Left ventricle myocardium superior (tissue), 1 donor: ENCODE data around the gene SCTR. TPM values are rescaled to one million over a fixed set of nuclear protein-coding genes. Genes with fewer than 3 reads are reported as not detected.

ENCODE experiments used
- ATAC-seq: fragments of 200-7000 bp; cut with Tn5 transposase; one replicate; pipeline ENCODE4 v1.9.1; 2020; ENCODE audit warnings: mild to moderate bottlenecking, moderate library complexity
- DNase-seq: peaks from one replicate; pipeline ENCODE4 v3.0.0-alpha.2; 2020
- intact Hi-C: fragments of 100-400 bp; cut with micrococcal nuclease; formaldehyde crosslinking; loops from one replicate; pipeline ENCODE4 v1.11.0; 2022
- total RNA-seq: library from RNA; stranded (reverse); fragmentation: NEBNext Ultra II Directional; extraction: Animal tissue kit (Norgen Biotek cat#: 25700); gene quantifications from one replicate; pipeline ENCODE4 v1.2.1, GENCODE V29; 2021
- donor health status: DM: no; HTN: yes; CAD: no; lungs with severe emphysema.

Gene SCTR
- total RNA-seq, 1 donor from 2014 or later: 1.0 TPM

DNA sequence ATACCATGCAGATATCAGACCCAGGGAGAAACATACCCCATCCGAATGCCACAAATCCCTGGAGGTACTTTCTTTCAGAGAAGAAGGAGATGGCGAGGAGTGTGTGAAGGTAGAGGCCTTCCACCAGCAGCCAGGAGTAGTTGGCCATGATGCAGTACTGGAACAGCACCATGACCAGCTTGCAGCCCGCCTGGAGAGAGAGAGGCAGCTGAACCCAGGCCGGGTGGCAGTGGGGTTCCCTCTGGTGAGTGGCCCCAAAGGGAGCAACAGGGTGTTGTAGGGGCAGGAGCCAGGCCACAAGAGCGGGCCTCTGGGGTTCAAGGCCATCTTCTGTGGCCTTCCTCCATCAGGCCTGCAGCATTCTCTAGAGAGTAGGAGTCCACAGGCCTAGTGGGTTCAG is 62.5 kb downstream of the SCTR start:
- intact Hi-C loops: no loop called here
- ATAC-seq (no peak), DNase-seq (no peak)

DNA sequence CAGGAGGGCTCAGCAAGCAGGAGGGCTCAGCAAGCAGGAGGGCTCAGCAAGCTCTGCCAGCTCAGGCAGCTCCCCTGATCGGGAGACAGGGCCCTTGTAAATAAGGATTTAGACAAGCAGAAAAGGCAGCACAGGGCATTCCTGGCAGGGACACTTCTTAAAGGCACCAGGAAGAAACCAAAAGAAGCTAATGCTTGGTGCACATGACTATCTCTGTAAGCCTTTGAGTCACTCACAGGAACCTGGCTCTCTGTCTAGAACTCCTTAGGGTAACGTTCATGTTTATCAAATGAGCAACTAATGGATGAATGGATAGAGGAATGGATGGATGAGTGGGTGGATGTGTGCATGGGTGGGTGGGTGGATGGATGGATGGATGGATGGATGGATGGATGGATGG is 64.2 kb downstream of the SCTR start:
- ATAC-seq: no peak
- no peak for DNase-seq
- intact Hi-C loops: no loop called here

DNA sequence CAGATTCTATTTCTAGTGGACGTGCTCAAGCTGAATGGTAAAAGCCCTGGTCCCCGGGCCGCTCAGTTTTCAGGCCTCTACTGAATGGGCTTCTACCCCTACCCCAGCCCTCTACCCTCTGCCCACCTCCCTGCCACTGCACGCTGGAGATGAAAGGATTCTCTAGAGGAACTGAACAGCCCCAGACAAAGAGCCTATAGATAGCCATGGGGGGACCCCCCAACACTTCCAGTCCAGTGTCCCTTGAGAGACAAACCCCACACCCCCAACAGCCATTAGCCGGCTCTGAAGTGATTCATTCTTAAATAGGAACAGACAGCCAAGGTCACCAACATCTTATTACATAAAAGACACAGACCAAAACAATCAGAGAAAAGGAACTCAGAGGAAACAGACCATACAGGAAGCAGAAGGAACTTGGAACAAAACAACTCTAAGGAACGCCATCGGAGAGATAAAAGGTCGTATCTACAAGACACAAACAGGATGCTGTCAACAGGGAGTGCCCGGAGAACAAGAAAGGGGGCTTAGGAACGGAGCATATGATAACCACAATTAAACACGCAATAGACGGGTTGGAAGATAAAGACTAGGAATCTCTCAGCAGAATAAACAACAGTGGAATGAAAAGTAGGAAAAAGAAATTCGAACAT is 69.1 kb downstream of the SCTR start:
- no peak for ATAC-seq
- intact Hi-C loops: no loop called here
- no peak for DNase-seq

DNA sequence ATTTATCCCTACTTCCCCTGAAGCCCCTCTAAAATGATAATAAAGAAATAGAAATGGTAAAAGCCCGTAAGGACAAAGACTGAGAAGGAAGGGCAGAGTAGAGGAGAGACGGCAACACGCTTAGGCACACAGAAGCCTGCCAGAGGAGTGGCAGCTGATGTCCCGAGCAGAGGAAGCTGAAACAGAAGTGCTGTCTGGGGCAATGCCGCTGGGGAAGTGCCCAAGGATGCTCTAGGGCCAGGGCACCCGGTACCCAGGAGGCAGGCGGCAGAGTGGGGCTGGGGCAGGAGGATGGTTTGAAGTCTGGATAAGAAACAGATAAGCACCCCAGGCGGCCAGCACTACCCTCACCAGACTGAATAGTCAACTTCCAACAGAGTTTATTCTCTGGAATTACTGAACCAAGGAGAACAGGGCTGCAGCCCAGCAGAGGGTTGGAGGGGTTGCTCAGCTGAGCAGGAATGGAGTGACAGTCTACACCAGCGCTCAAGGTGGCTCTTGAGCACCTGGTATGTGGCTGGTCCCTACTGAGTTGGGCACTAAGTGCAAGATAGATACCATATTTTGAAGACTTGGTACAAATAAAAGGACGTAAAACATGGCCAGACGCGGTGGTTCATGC is 70.2 kb downstream of the SCTR start:
- intact Hi-C loops: no loop called here
- DNase-seq: no peak
- no peak for ATAC-seq

DNA sequence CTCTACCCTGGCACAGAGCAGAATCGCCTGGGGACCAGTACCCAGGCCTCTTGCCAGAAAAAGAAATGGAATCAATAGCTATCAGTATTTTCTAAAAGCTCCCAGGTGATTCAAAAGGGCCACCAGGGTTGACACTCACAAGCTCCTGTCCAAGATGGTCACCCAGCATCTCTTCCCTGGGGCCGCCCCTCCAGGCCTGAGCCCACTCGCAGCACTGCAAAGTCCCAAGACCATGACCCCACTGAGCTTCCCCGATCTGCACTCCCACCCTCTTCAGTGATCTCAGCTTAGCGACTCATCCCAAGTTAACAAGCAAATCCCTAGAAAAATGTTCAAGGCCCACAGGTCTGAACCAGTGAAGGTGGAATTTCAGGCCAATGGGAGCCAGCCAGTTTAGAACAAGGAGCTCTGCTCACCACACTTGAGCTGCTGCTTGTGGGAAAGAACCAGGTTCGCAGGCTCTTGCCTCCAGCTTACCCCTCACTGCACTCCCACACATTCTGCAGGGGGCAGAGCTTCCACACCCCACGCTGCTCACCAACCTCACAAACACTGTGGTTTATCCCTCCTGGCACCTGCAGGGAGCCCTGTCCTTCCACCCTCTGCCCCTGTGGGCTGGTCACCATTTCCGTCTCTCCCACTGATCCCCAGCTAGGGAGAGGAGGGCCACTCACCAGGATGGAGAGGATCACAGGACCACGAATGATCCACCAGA is 72.8 kb downstream of the SCTR start:
- DNase-seq (no peak), ATAC-seq (no peak)
- intact Hi-C loops: no loop called here

DNA sequence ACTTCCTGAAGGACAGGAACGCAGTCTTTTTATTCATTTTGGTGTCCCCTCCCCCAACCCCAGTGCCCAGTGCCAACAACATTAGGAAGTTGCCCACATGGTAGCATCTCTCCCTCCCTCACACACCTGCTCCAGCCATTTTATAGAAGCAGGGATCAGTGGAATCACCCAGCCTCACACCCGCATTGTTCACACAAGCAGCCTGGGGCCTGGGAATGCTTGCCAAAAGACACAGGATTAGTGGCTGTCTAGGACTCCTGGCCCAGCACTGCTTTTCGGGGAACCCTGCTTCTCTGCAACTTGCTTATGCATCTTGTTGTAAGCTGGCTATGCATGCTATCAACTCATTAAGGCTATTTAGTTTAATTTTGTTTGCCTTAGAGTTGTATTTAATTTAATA is 74.8 kb downstream of the SCTR start:
- ATAC-seq (no peak), DNase-seq (no peak)
- intact Hi-C loops: no loop called here

DNA sequence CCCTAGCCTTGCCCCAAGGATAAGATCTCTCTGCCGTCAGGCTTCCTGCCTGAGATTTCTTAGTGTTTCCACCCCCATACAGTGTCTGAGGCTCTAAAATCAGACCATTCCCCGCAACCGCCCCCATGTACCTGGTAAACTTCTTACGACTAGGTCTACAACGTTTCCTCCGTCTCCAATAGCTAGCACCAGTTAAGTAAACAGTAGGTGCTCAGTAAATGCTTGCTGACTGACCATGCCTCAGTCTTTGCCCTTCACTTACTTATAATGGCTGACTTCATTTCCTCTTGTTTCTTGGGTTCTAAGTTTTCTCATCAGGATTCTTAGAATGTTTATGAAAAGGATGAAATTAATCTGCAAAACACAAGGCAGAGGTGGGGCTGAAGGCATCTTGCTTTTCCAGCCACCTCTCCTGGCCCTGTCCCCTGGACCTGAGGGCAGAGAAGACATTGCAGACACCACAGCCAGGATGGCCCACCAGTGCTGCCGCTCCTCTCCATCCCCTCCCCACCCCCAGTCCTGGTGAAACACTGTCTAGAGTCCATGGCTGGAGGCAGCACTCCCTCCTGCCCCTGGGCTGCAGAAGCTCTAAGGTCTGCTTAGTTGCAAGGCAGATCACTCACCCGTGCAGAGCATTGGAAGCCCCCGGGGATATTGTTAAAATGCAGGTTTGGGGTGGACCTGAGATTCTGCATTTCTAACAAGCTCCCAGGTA is 75.7 kb downstream of the SCTR start:
- DNase-seq (no peak), ATAC-seq (no peak)
- intact Hi-C loops: no loop called here

DNA sequence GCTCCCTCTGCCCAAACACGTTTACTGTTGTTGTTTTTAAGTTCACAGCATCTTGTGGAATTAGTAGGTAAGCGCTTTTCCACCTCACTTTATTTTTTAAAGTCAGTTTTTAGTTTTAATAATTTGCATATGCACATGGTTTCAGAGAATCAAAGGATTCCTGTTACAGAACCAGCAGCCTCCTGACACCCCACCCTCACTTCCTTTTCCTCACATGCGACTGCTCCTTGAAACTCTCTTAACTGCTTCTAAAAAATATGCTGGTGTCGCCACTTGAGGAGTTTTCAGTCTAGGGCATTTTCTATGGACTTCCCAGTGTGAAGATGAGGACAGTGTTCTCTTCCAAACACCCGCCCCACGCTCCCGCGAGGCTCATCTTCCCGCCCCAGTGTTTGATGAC is 78.2 kb downstream of the SCTR start:
- ATAC-seq: no peak
- DNase-seq: no peak
- intact Hi-C loops: no loop called here

DNA sequence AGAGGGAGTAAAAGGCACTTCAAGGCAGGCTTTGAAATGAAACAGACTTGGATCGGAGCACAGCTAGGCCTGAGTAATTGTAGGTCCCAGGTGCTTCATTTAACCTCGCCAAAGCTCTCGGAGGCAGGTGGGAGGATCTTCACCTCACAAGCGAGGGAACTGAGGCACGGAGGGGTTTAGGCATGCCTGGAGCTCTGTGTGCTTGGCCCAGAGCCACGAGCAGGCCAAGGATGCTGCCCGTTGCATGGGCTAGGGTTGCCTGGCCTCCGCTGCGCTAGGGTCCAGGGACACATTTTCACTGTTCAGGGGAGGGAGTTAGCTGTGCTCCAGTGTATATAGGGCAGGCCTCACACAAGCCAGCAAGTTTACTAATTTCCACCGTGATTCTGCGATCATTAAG is 81.4 kb downstream of the SCTR start:
- DNase-seq (no peak), ATAC-seq (no peak)
- intact Hi-C loops: no loop called here

DNA sequence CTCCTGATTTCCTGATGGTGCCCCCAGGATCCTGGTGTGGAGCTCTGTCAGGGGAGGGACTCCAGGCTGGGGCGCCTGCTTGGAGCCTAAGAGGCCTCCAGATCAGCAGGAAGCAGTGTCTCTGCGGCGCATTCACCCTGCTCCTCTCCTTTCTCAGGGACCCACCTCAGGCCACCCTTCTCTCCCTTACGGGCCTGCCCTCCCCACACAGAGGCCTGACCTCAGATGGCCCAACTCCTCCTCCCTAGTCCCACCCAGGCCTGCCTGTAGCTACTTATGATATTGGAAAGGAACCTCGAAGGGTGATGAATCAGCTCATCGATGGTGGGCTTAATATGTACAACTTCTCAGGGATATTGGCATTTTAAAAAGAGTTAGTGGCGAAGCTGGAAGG is 82.1 kb downstream of the SCTR start:
- DNase-seq: no peak
- intact Hi-C loops: no loop called here
- no peak for ATAC-seq

DNA sequence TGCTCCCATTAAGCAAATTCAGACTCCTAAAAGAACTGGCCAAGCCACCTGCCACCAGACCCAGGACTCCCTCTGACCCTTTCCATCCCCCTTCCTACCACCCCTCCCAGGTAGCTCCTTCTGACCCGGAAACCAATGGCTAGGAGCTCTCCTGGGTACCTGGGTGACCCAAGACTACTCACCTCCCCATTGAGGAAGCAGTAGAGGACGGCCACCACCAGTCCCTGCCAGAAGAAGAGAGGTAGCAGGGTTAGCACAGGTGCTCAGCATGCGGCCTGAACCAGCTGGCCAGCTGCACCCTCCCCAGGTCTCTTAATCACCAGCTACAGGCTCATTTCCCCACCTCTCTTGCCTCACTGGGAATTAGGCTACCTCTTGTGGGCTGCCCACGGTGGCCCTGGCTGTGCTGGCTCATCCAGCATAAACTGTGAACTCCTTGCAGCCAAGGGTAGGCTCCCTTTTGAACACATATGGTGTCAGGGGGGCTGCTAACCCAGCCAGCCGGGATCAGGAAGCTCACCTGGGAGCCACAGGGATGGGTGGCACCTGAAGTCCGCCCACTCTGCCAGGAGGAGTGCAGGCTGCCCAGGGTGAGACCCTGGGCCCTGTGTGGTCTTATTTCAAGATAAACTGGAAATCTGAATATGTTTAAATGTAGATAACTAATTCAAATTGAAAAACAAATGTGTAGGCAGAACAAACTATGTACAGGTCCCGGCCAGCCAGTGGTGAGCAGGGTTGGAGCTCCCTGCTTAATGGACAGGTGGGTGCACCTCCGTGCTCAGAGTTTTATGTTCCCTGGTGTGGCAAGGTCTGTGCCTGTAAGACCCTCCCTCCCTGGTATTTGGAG is 82.7 kb downstream of the SCTR start:
- ATAC-seq (no peak), DNase-seq (no peak)
- intact Hi-C loops: no loop called here

DNA sequence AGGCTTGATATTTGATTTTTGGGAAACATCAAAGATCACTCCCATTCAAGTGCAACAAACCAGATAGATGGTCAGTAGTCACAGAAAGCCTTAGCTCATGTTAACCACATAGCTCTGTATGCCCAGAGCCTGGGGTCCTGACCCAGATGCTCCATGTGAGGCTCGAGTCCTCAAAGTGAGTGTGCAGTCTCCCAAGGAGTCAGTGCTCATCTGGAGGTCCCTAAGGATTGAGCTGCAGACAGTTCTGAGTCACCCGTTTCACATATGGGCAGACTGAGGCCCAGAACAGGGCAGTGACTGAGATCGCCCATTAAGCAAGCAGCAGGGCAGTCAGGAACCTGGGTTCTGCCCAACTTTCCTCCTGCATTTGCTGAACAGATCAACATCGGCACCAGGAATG is 83.4 kb downstream of the SCTR start:
- intact Hi-C loops: no loop called here
- no peak for ATAC-seq
- no peak for DNase-seq

DNA sequence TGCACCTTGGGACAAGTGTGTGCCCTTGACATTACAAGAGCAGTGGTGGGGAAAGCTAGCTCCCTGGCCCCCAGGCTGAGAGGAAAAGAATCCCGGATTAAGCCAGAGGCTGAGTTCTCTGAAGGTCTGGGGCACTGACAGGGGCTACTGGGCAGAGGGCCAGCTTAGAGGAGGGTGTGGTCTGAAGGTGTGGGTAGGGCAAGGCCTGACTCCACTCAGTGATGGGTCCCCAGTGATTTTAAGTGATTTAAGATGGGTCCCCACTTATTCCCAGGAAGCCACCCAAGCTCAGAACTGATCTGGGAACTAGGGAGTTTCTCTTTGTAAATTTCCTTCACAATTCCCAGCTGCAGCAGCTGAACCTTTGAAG is 83.8 kb downstream of the SCTR start:
- ATAC-seq: no peak
- DNase-seq: no peak
- intact Hi-C loops: no loop called here

DNA sequence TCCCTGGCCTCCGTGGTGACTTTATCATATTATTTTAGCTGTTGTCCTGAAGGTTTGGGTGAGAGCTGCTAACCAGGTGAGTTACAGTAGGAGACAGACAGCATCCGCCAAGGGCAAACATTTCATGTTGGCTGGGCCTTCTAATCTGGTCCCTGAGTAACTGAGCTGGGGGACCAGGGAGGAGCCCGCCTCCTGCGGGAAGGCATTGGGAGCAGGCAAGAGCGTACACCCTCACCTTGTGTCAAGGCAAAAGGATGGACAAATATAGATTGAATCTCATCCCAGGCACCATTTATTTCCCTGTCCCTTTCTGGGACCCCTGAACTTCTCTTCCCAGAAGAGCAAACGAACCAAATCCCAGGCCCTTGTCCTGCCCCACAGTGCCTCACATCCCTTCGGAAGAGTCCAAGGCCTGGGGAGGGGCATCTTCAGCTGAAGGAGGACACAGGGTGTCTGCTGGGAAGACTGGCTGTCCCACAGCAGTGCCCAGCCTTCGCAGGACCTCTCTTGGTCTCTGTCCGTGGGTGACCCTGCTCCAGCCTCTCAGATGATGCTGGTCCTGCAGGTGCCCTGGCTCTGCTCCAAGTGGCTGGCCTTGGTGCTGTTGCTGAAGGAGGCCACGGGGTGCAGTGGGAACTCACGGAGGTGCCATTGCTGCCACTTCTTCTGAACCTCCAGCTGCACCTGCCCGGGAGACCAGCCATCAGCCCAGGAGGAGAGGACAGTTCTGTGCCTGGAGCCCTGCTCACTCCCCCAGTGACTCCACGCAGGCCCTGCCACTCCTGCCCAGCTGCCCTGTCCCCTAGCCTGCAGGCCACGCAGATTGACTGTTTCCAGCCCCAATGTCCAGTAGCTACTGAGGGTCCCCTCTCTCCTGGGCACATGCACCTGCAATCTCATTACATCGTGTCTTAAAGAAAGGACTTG is 84.4 kb downstream of the SCTR start:
- intact Hi-C loops: no loop called here
- DNase-seq (no peak), ATAC-seq (no peak)

DNA sequence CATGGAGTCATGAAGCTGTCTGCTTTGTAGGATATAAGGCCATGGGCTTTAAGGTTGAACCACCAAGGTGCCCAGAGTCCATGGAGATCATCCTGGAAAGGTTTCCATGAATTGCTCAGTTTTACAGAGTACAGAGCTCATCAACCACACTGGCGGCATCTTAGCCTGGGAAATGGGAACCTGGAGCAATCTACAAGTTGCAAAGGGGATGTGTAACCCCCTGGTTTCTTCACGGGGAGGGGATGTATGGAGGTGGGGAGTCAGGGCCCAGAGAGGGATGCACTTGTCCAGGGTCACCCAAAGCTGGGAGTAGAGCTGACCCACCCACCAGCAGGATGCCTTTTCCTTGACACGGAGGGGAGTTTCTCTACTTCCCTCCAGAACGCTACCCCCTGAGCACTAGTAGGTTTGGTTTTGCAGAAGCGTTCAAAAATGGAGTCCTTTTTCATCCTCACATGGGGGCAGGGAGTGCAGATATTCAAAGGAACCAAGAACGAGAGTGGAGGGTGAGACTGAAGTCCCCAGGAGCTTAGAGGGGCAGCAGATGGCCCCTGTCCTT is 85.5 kb downstream of the SCTR start:
- DNase-seq: no peak
- intact Hi-C loops: no loop called here
- ATAC-seq: no peak

DNA sequence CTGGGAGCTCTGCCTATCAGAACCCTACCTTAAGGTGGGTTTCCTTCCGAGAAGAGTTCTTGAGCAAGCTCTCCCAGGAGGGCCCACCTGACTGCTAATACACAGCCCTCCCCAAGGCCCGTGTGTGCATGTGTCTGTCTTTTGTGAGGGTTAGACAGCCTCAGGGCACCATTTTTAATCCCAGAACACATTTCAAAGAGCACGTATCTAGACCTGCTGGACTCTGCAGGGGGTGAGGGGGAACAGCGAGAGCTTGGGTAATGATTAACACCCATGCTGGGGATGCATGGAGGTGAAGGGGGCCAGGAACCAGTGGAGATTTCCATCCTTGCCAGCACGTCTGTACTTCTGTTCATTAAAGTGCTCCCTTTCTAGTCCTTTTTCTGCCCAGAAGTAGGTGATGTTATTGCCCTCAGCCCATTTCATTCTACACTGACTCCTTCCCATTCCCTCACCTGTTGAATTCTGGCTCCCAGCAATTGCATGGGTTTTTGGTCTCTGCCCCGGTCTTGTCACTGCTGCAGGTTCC is 86.1 kb downstream of the SCTR start:
- DNase-seq (no peak), ATAC-seq (no peak)
- intact Hi-C loops: no loop called here

DNA sequence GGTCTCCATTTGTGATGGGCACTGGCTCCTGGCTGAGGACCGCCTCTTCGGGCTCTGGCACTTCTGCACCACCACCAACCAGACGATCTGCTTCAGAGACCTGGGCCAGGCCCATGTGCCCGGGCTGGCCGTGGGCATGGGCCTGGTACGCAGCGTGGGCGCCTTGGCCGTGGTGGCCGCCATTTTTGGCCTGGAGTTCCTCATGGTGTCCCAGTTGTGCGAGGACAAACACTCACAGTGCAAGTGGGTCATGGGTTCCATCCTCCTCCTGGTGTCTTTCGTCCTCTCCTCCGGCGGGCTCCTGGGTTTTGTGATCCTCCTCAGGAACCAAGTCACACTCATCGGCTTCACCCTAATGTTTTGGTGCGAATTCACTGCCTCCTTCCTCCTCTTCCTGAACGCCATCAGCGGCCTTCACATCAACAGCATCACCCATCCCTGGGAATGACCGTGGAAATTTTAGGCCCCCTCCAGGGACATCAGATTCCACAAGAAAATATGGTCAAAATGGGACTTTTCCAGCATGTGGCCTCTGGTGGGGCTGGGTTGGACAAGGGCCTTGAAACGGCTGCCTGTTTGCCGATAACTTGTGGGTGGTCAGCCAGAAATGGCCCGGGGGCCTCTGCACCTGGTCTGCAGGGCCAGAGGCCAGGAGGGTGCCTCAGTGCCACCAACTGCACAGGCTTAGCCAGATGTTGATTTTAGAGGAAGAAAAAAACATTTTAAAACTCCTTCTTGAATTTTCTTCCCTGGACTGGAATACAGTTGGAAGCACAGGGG is 87.1 kb downstream of the SCTR start:
- intact Hi-C loops: no loop called here
- no peak for ATAC-seq

More for the DNA sequence above, 87.1 kb downstream of the SCTR start:
- DNase-seq: no peak
